HG03025 (cell line): ENCODE data around the gene CROT.
A peak's percentile ranks its signal among the peaks of the same experiment; 100 is the strongest.

Source experiments
- ATAC-seq: cut with Tn5 transposase; IDR thresholded peaks from one replicate; pipeline ENCODE4 v1.9.1; 2021; ENCODE audit warnings: mild to moderate bottlenecking, moderate library complexity; ENCODE audit not compliant: unreplicated experiment, low FRiP score

The CROT gene

DNA sequence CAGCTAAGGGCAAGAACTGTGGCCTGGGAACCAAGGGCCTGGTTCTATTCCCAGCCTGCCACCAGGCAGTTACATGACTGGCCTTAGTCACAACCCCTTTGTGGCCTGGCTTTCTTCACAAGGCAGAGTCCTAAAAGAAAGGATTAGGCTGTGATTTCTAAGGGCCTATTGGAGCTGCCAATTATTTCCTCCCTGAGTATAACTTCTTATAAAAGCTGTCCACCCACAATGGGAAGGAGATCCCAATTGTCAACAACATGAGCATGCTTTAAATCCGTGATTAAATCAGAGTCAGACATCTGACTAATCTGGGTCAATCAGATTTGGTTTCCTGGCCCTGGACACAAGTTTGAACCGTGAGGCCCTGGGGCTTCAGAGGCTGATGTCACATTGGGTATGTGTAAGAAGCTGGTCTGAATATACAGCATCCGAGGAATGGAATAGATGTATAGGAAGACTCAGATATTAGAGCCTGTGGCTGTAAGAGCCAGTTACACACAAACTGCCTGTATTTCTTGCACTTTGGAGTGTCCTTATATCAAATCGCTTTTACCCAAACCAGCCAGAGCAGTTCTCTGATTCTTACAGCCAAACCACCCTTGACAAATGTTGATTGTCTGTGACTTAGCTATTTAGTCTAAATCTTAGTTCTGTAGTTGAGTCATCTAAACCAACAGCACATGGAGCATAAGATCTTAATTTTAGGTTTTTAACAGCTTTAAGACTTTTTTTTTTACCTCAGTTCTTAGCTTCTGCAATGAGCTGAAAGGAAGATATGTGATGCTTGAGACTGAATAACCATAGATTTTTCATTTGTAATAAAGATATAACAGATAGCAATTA is 68.7 kb downstream of the CROT start:
- no peak for ATAC-seq

DNA sequence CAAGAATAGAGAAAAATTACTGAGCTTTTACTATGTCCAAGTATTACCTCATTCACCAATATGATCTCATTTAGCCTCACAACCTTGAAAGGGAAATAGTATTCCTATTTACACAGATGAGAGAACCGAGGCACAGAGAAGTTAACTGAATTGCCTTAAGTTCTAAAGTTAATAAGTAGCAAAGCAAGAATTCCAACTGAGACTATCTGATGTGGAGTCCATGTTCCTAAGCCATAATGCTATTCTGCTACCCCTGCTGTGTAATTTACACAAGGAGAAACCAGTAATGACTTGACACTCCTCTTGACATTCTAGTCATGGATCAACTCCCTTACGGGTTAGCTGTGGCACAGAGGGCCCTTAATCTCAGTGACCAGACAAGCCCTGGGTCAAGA is 69.3 kb downstream of the CROT start:
- ATAC-seq, result no peak

DNA sequence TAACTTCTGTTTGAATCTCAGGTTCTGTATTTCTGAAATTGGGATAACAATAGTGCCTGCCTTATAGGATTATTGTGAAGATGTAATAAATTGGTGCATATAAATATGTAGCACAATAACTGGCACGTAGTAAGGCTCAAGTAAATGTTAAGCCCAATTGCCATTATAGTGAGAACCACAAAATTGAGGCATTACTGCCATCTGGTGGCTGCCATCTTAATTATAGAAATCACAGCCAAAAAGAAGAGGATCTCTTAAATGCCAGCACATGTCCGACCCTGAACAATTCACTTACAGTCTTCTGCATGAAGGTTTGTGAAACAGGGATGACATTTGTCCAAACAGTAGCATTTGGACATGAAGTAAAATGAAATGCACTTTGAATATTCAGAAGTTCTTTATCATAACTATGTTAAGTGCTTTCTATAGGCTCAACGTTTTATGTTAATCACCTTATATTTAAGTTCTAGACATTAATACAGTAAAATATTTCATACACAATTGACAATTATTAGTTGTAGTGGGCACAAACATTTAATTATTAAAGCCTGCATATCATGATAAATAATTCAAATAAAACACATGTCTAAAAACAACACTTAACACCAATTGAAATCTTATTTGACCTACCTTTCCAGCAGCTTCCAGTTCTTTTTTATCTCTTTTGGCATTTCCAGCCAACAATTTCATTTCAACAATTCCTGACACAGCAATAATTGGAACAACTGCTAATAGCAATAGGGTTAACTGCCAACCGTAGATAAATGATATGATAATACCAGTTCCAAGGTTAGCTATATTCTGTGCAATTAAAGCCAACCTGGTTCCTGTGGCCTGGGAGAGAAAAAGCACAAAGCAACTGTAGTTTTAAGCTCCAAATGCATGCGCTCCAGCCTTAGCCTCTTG is 71.5 kb downstream of the CROT start:
- peak; percentile 74 for ATAC-seq

DNA sequence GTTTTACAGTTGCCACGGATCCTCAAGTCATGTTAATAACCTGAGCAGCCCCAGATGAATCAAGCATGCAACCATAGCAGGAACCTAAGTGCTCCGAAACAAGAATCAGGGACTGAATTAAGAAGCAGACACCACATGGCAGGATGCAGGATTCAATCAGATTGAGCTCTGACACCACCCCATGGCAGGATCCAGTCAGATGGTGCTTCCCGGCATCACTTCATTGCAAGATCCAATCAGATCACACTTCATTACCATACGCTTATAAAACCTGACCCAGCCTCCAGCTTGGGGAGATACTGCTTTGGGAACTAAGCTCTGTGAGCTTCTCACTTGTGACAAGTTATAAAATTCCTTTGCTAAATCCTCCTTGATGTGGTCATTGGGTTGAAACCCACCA is 74.7 kb downstream of the CROT start:
- ATAC-seq, result no peak

DNA sequence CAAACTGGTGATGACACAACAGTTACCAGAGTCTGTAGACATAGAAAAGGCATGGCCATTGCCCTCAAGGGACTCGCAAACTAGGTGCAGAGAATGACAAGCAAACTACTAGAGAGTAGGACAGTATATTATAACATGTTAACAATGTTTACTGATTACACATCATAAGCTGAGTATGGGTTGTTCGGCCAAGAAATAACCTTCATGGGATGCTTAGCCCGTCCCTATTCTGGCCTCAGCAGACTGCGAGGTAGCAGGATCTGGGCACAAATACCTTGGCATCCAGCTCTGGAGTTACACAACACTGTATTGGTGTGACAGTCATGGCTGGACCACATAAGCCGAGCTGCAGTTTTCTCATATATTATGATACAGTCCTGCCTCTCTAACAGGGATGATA is 78.6 kb downstream of the CROT start:
- no peak for ATAC-seq

DNA sequence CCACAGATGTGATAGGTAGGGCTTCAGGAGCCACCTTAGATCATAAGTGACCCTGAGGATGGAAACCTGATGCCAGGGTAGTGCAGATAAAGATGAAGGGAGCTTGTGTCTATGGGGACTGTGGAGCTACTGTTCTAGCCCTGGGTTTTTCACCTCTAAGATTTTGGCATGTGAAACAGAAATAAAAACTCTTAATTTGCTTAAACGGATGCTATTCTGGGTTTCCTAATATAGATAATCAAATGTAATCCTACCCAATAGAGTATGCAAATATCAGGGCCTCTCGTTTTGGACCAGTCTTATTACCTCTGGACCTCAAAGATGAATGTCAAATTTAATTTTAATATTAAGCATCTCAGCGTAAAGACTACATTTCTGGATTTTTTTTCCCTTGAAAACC is 80.7 kb downstream of the CROT start:
- peak; percentile 61 for ATAC-seq

DNA sequence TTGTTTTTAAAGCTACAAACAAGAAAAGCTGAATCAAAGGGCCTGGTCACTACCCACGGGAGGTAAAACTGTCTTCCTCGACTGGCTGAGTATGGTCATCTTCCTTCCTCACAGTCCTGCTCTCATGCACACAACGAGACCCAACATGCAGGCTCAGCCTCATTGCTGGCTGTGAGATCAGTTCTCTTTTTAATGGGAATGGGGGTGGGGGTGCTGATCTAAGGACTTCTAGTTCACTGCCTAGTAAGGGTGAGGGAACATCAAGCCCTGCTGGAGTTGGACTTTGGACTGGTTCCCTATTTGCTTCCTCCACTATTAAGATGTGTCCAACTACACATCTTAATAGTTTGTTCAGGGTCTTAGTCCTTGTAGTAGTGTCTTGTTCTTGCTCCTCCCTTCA is 81.8 kb downstream of the CROT start:
- no peak for ATAC-seq

DNA sequence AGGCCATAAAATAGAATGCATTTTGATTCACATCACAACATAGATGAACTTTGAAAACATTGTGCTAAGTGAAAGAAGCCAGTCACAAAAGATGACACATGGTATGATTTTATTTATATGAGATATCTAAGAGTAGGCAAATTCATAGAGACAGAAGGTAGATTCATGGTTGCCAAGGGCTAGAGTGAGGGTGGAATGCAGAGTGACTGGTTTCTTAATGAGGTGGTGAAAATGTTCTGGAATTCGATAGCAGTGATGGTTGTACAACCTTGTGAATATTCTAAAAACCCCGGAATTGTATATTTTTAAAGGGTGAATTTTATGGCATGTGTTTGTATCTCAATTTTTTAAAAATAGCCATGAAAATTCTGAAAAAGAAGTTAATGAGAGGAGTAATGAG is 87.1 kb downstream of the CROT start:
- ATAC-seq, result no peak

DNA sequence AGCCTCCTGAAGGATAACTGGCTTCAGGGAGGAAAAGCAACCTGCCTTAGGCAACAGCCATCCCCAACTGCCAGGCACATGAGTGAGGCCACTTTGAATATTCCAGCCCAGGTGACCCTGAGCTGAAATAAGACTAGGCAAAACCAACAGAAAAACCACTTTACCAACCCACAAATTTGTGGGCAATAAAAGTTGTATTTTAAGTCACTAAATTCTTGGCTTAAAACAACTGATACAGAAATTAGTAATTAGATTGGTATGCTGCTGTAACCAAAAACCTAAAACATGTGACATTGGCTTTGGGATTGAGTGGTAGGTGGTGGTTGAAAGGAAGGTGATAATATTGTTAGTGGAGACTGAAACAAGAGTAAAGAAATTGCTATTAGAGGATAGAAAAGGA is 90.1 kb downstream of the CROT start:
- no peak for ATAC-seq

DNA sequence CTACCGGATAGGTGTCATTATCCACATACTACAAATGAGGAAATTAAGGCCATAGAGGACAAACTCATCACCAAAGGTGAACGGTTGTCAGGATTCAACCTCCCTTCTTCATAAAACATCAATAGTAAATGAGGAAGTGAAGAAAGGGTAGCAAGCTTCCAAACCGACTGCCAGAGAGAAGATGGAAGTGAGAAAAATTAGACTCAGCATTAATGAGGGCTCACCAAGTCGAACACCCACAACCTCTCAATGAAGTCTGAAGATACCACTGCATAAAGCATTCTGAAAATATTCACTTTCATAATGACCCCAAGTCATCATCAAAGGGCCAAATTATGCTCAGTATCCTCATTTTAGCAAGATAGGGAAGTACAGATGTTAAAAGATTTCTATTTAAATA is 100.4 kb downstream of the CROT start:
- peak; percentile 91 for ATAC-seq

DNA sequence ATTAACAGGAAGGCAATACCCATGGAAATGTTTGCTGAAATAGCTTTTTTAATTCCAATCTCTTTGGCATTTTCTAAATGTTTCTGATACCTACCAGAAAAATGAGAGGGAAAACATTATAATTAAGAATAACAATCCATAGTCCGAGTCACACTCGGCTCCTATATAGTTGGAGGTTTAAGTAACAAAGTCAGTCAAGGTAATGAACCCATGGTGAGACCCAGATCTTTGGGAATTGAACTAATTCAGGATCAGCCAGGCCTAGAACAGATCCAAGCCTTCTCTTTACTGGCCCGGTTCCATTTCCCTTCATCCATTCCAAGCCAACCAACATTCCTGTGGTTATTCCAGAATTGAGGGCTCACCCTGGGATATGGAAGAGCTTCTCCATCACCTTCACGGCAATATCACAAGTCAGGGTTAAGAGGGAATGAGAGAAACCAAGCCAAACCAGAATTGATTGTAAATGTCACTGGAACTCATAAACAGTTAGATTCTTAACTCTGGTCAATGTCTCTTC is 101.7 kb downstream of the CROT start:
- no peak for ATAC-seq

DNA sequence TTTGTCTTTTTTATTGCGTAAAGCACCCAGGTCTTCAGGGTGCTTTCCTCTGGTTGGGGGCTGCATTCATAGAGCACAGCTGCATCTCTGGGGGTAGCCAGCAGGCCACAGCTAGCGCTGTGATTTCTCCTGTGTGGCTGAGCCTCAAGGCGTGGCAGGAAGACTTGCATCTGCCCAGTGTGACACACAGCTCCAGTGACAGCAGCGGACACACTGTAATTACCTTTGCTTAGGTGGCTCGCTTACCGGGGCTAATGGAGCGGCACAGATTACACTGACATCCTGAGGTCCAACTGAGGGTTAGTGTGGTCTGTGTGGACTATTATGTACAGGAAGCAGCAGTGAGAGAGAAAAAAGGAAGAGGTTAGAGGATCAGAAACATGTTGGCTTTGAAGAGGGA is 102.9 kb downstream of the CROT start:
- no peak for ATAC-seq
